NCI-H2227 (cell line): ENCODE results near the gene UPK1A.

Experiments used
- DNase-seq: peaks from one replicate; lab custom pipeline; 2025; ENCODE audit not compliant: unreplicated experiment; lab: John Stamatoyannopoulos, UW

UPK1A gene

DNA sequence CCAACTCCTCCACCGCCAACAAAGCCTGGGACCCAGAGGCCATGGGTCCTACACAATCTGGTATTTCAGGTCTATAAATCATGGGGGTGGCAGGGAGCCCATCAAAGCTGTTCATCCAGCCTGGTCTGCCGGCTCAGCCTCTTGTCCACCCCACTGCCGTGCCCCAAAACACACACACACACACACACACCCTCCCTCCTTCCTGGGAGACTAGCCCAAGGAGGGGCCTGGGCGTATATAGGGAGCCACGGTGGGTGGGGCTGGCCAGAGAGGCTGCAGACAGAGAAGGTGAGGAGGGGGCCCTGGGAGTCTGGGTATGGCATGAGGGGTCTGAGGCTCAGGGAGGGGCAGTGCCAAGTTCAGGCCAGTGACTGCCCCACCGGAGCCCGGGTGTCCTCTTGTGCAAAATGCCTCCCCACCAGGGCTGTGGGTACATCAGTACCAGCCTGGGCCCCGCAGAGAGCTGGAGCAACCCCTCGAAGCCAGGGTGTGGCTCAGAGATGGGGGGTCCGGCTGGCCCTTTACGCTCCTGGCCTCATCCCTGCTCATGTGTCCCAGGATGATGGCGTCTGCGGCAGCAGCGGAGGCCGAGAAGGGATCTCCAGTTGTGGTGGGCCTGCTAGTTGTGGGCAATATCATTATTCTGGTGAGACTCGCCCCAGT lies at the start of gene UPK1A:
Gene UPK1A, plus strand, starts transcription at position 267 of the 663 bp plus-strand sequence. Its CDS starts 296 bp downstream, at position 563.
- DNase-seq = no peak

DNA sequence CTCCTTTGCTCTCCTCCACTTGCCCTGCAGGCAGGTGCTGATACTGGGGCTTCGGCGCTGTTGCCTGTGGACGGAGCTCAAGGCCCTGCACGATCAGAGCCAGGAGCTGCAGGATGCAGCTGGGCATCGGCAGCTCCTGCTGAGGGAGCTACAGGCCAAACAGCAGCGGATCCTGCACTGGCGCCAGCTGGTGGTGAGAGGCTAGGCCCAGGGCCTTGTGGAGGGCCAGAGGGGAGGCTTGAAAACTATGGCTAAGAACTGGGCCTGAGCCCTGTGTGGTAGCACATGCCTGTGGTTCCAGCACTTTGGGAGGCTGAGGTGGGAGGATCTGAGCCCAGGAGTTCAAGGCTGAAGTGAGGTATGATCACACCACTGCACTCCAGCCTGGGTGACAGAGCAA lies 47.5 kb upstream of the UPK1A start:
- DNase-seq = no peak

DNA sequence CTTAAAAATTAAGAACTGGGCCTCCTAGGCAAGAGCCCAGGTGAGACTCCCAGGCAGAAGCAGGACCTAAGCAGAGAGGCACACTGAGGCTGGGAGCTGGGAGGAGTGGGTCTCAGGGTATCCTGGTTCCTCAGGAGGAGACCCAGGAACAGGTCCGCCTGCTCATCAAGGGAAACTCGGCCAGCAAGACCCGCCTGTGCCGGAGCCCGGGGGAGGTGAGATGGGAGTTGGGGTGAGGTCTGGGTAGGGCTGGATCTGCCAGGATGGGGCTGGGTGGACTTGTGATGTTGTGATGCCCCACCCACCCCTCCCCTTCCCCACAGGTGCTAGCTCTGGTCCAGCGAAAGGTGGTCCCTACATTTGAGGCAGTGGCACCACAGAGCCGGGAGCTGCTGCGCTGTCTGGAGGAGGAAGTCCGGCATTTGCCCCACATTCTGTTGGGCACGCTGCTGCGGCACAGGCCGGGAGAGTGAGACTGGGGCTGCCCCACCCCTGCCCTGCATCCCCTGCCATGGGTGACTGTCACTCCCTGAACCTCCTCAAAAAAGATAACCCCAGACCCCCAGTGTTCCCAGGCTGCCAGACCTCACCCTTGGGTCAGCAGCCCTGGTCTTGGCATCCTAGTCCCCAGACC lies 46.9 kb upstream of the UPK1A start:
- no peak for DNase-seq

GRCh38 chr19:35620001-35620400 lies 46.3 kb upstream of the UPK1A start:
- no peak for DNase-seq

GRCh38 chr19:35621708-35622107 lies 44.6 kb upstream of the UPK1A start:
- no peak for DNase-seq

- DNase-seq = no peak
Measured at GRCh38 chr19:35622750-35623149, 43.6 kb upstream of the UPK1A start.

DNA sequence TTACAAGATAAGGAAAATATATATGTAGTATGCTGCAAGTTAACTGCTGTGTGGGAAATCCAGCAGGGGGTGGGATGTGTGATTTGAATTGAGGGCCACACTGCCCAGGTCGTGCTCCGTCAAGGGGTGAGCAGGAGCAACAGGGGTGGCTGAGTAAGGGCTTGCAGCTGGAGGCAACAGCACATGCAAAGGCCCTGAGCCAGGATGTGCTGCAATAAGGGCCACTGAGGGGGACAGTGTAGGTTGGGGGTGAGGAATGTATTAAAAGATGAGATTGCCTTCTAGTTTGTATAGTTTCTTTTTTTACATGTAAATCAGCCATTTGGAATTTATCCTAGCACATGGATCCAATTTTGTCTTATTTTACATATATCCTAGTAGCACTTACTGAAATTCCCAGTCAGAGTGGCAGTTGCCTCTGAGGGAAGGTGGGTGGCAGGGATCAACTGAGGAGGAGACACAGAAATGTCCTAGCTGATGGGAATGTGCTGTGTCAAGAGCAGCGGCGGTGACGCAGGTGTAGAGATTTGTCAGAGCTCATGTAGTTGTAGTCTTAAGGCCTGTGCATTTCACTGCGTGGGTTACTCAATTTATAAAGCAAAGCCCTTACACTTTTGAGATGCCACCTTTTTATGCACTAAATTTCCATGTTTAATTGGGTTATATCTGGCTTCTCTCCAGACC lies 42.8 kb upstream of the UPK1A start:
- DNase-seq = no peak

DNA sequence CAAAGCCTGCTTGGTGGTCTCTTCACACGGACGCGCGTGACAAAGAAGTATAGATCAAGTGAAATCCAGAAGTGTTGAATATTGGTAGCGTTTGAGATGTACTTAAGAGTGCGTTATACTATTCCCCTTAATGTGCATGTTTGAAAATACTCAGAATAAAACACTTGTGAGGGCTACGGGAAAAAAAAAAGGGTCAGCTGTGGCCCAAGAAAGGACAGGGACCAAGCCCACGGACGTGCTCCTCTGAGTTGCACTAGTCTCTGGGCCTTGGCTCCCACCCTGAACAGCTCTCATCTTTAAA lies 38.1 kb upstream of the UPK1A start:
- no peak for DNase-seq

GRCh38 chr19:35628565-35629331 lies 37.6 kb upstream of the UPK1A start, which contains the start of gene RBM42:
Gene RBM42 (plus strand): TSS chr19:35629036. CDS start chr19:35629154, 118 bp downstream.
- DNase-seq = peak; percentile 100

DNA sequence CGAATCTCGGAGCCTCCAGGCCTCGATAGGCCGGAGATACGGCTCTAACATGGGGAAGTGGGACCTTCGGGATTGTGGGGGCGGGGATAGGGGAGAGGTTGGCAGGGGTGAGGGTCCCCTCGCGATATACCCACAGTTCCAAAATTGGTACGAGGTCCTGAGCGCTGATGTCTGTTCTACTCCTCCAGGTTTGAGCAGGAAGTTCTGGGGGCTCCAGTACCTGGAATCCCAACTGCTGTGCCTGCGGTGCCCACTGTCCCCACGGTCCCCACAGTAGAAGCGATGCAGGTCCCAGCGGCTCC lies 37.0 kb upstream of the UPK1A start:
- no peak for DNase-seq

DNA sequence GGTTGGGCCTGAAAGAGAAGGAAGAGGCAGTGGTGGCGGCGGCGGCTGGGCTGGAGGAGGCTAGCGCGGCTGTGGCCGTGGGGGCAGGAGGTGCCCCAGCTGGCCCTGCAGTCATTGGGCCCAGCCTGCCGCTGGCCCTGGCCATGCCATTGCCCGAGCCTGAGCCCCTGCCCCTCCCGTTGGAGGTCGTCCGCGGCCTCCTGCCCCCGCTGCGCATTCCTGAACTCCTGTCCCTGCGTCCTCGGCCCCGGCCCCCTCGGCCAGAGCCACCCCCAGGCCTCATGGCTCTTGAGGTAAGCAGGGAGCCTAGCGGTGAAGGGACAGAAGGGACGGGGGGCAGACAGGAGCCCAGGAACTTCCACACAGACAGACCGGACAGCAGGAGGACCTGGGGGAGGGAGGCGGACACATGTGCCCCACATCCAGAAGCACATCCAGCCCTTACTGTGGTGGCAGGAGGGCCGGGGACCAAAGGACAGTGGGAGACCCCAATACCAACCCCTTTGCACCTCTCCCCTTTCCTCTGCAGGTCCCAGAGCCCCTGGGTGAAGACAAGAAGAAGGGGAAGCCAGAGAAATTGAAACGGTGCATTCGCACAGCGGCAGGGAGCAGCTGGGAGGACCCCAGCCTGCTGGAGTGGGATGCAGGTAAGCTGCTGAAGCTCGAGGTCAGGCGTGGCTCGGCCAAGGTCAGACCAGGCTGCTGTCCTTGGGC lies 32.4 kb upstream of the UPK1A start:
- no peak for DNase-seq

- no peak for DNase-seq
Measured at GRCh38 chr19:35636651-35637050, 29.7 kb upstream of the UPK1A start.

DNA sequence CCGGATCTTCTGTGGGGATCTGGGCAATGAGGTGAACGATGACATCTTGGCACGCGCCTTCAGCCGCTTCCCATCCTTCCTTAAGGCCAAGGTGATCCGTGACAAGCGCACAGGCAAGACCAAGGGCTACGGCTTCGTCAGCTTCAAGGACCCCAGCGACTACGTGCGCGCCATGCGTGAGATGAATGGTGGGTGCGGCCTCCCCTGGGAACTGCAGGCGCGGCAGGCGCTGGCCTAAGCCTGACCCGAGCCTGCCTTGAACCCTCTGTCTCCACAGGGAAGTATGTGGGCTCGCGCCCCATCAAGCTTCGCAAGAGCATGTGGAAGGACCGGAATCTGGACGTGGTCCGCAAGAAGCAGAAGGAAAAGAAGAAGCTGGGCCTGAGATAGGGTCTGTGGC lies 29.2 kb upstream of the UPK1A start:
- no peak for DNase-seq

- DNase-seq = no peak
Measured at GRCh38 chr19:35639321-35639639, 27.0 kb upstream of the UPK1A start.

DNA sequence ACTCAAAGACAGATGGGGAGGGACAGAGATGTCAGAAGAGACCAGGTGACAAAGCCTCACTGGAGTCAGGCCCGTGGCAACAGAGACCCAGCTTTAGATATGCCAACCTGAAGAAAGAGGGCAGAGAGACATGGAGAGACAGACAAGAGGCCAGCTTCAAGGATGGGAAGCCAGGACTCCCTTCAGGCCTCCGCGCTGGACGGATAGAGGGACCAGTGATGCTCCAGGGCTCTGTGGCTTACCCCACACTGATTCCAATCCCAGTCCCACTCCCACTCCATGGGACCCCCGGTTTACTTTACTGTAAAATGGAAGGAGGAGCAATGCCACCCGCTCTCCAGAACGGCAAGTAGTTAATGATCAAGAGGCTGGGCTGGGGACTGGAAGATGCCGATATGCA lies 26.5 kb upstream of the UPK1A start:
- DNase-seq = no peak

DNA sequence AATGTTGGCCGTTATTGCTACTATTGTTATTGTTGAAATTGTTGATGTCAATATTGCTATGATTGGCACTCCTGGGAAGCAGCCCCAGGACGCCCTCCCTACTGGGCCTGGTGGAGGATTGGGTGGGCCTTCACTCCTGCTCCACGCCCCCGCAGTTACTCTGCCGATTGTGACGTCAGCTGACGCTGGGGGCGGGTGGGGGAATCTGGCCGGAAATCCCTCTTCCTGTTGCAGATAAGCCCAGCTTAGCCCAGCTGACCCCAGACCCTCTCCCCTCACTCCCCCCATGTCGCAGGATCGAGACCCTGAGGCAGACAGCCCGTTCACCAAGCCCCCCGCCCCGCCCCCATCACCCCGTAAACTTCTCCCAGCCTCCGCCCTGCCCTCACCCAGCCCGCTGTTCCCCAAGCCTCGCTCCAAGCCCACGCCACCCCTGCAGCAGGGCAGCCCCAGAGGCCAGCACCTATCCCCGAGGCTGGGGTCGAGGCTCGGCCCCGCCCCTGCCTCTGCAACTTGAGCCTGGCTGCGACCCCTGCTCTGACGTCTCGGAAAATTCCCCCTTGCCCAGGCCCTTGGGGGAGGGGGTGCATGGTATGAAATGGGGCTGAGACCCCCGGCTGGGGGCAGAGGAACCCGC lies 24.7 kb upstream of the UPK1A start, which contains the start of gene ETV2:
Gene ETV2, plus strand, starts transcription at position 231 of the 637 bp plus-strand sequence. CDS start 716 bp downstream, outside the sequence.
- DNase-seq = no peak

GRCh38 chr19:35642312-35642711 lies 24.0 kb upstream of the UPK1A start:
- peak; percentile 73 for DNase-seq

DNA sequence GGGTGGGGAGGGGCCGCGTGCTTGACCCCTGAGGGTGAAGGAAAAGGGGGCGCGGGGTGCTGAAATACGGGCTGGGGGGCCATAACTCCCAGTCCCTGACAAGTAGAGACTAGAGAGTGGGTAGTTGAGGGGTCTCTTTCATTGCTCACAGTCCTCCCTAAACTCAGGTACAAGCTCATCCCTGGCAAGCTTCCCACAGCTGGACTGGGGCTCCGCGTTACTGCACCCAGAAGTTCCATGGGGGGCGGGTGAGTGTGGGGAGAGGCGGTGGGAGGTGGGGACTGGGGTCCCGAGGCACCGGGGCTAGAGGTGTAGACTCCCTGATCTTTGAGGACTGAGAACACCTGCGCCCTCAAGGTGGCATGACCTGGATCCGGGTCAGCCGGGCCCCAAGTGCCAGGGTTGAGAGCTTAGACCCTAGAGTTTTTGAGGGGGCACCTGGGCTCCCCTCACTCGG lies 23.5 kb upstream of the UPK1A start:
- no peak for DNase-seq

DNA sequence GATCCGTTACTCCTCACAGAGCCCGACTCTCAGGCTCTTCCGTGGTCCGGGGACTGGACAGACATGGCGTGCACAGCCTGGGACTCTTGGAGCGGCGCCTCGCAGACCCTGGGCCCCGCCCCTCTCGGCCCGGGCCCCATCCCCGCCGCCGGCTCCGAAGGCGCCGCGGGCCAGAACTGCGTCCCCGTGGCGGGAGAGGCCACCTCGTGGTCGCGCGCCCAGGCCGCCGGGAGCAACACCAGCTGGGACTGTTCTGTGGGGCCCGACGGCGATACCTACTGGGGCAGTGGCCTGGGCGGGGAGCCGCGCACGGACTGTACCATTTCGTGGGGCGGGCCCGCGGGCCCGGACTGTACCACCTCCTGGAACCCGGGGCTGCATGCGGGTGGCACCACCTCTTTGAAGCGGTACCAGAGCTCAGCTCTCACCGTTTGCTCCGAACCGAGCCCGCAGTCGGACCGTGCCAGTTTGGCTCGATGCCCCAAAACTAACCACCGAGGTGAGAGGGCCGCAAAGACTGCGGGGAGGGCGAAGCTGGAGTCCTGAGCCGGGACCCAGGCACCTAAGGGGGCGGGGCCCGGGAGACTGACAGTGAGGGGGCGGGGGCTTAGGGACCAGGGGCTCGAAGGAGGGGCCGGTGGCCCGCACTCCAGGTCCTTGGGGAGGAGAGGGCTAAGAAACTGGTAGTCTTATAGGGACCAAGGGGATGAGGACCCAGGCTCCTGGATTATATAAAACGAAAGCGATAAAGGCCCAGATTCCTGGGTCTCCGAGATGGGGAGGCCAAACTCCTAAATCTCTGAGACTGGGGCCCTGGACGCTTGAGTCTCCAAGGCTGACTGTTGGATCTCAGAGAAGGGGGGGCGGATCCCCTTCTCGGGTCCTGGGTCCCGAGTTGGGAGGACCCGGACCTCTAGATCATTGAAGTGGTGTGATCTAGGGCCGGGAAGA lies 22.8 kb upstream of the UPK1A start:
- peak; percentile 100 for DNase-seq
